SU-DHL-6 (cell line): ENCODE measurements around the gene OTOF.

Experiments used
- H2AFZ ChIP-seq: fragments of 200-600 bp; sonication (generic); 2 replicates; pipeline ENCODE4 v1.6.1; 2014; ENCODE audit warnings: low read depth, mild to moderate bottlenecking, moderate library complexity, mixed read lengths, antibody characterized with exemption, low read length; ENCODE audit not compliant: severe bottlenecking
- H3F3A ChIP-seq: fragments of 200-600 bp; shearing (Covaris generic); 2 replicates; pipeline ENCODE4 v1.6.0; 2016; ENCODE audit warnings: antibody characterized with exemption, mild to moderate bottlenecking; ENCODE audit not compliant: insufficient read depth
- H3K27ac ChIP-seq: fragments of 200-600 bp; sonication (generic); 2 replicates; pipeline ENCODE4 v1.5.1; 2016; ENCODE audit warnings: low read depth, mild to moderate bottlenecking, low read length, moderate library complexity, mixed read lengths
- H3K27me3 ChIP-seq: fragments of 200-600 bp; sonication (generic), shearing (Covaris generic); 2 replicates; pipeline ENCODE4 v1.6.0; 2014; ENCODE audit warnings: mild to moderate bottlenecking, low read length
- H3K36me3 ChIP-seq: fragments of 200-600 bp; sonication (generic); 2 replicates; pipeline ENCODE4 v1.6.1; 2014; ENCODE audit warnings: mild to moderate bottlenecking, low read length, mixed read lengths
- H3K4me2 ChIP-seq: fragments of 300-600, 200-600 bp; shearing (Covaris generic), sonication (generic); 2 replicates; pipeline ENCODE4 v1.6.0; 2014; ENCODE audit warnings: low read length, low read depth, mild to moderate bottlenecking; ENCODE audit not compliant: poor library complexity, severe bottlenecking
- H3K4me3 ChIP-seq: fragments of 200-600 bp; sonication (generic); 2 replicates; pipeline ENCODE4 v1.5.1; 2014; ENCODE audit warnings: antibody characterized with exemption, low read length, mild to moderate bottlenecking, mixed read lengths; ENCODE audit not compliant: insufficient read depth, poor library complexity, severe bottlenecking
- H3K79me2 ChIP-seq: fragments of 200-600 bp; sonication (generic); 2 replicates; pipeline ENCODE4 v1.6.1; 2014; ENCODE audit warnings: mild to moderate bottlenecking, low read length, moderate library complexity; ENCODE audit not compliant: insufficient read depth
- H3K9ac ChIP-seq: fragments of 200-600 bp; sonication (generic); 2 replicates; pipeline ENCODE4 v1.7.0; 2014; ENCODE audit warnings: mild to moderate bottlenecking, low read length
- H3K9me2 ChIP-seq: fragments of 200-600 bp; sonication (generic); replicated peaks from 2 replicates; pipeline ENCODE4 v1.6.1; 2014; ENCODE audit warnings: low read length; ENCODE audit not compliant: insufficient read depth
- H3K9me3 ChIP-seq: fragments of 200-600 bp; sonication (generic); 2 replicates; pipeline ENCODE4 v1.6.1; 2014; ENCODE audit warnings: low read length, mixed read lengths; ENCODE audit not compliant: insufficient read depth
- H4K20me1 ChIP-seq: fragments of 200-600 bp; sonication (generic); 2 replicates; pipeline ENCODE4 v1.6.1; 2014; ENCODE audit warnings: low read depth, mild to moderate bottlenecking, antibody characterized with exemption, low read length, moderate library complexity, mixed read lengths
- CTCF ChIP-seq: fragments of 200-600 bp; sonication (generic); IDR thresholded peaks from one replicate; pipeline ENCODE4 v1.5.1; 2017; ENCODE audit warnings: antibody characterized with exemption, mild to moderate bottlenecking, low read length, moderate library complexity; ENCODE audit not compliant: insufficient read depth, poor library complexity, severe bottlenecking
- EZH2phosphoT487 ChIP-seq: fragments of 200-600 bp; sonication (generic), shearing (Covaris generic); conservative IDR thresholded peaks from 2 replicates; pipeline ENCODE4 v1.6.1; 2018; ENCODE audit warnings: mild to moderate bottlenecking, antibody characterized with exemption, low read length, moderate library complexity, mixed read lengths

OTOF gene

GRCh38 chr2:26438926-26439325 is 39.0 kb downstream of the OTOF start:
- Histone ChIP-seq H4K20me1 (no peaks in the 10 kb centered on the region), H2AFZ (no peak overlapping the region), H3K36me3 (no peaks in the 10 kb centered on the region), H3K27ac (no peak overlapping the region), H3K4me2 (no peak overlapping the region), H3K9ac (no peak overlapping the region), H3K79me2 (no peaks in the 10 kb centered on the region), H3K9me2 (no peaks in the 10 kb centered on the region), H3F3A (no peaks in the 10 kb centered on the region), H3K27me3 (no peaks in the 10 kb centered on the region), H3K4me3 (no peak overlapping the region), H3K9me3 (no peaks in the 10 kb centered on the region)
- no peak for TF ChIP-seq EZH2phosphoT487
- TF ChIP-seq CTCF = no peak

GRCh38 chr2:26438526-26438925 is 39.4 kb downstream of the OTOF start:
- H3K27me3 ChIP-seq = no peaks in the 10 kb centered on the region
- H3K9me2 ChIP-seq = no peaks in the 10 kb centered on the region
- TF ChIP-seq EZH2phosphoT487 (no peak), CTCF (no peak)
- H3K79me2 ChIP-seq = no peaks in the 10 kb centered on the region
- no peaks in the 10 kb centered on the region for H3F3A ChIP-seq
- no peaks in the 10 kb centered on the region for H3K36me3 ChIP-seq
- no peaks in the 10 kb centered on the region for H3K9me3 ChIP-seq
- no peak overlapping the region for H3K4me2 ChIP-seq
- H4K20me1 ChIP-seq = no peaks in the 10 kb centered on the region
- H3K4me3 ChIP-seq = no peak overlapping the region
- H2AFZ ChIP-seq = no peak overlapping the region
- H3K27ac ChIP-seq = no peak overlapping the region
- no peak overlapping the region for H3K9ac ChIP-seq

GRCh38 chr2:26435106-26435505 is 42.8 kb downstream of the OTOF start:
- no peaks in the 10 kb centered on the region for H3K79me2 ChIP-seq
- H3K4me2 ChIP-seq = no peak overlapping the region
- no peak overlapping the region for H3K27ac ChIP-seq
- no peak overlapping the region for H3K4me3 ChIP-seq
- H3K9me2 ChIP-seq = no peaks in the 10 kb centered on the region
- TF ChIP-seq CTCF (no peak), EZH2phosphoT487 (no peak)
- H2AFZ ChIP-seq = no peak overlapping the region
- no peaks in the 10 kb centered on the region for H3K27me3 ChIP-seq
- no peaks in the 10 kb centered on the region for H3K36me3 ChIP-seq
- no peaks in the 10 kb centered on the region for H3F3A ChIP-seq
- no peaks in the 10 kb centered on the region for H4K20me1 ChIP-seq
- no peak overlapping the region for H3K9ac ChIP-seq
- H3K9me3 ChIP-seq = no peaks in the 10 kb centered on the region
